Measurements from ENCODE around the gene ISOC1. TPM values are rescaled to one million over a fixed set of nuclear protein-coding genes. Genes with fewer than 3 reads are reported as not detected.
A peak's percentile ranks its signal among the peaks of the same experiment; 100 is the strongest.

The ISOC1 gene
- total RNA-seq, 1 experiment from 2014 or later: 21.1 TPM

- ChIA-PET POLR2A (ENCODE audit: low non-redundant PET) (no interaction called here), CTCF (no interaction called here)
- Histone ChIP-seq H3K27me3 (replicated peaks; ENCODE audit: insufficient read depth, low read depth, low read length, poor library complexity) (peaks cover 5% of the 10 kb centered on the region), H3K4me1 (ENCODE audit: insufficient read depth, low read length, poor library complexity, severe bottlenecking) (peaks cover 15% of the 10 kb centered on the region), H3K9me3 (ENCODE audit: low read depth, low read length, poor library complexity, severe bottlenecking) (no peaks in the 10 kb centered on the region), H3K36me3 (ENCODE audit: insufficient read depth, low read length, poor library complexity, severe bottlenecking) (no peaks in the 10 kb centered on the region), H3K27ac (ENCODE audit: low read depth, low read length, poor library complexity, severe bottlenecking) (no peak overlapping the region), H3K4me3 (ENCODE audit: low read depth, low read length, poor library complexity, severe bottlenecking) (no peak overlapping the region)
- DNase-seq (ENCODE audit: low spot score): peak; percentile 11
- no TSS peak for BruUV-seq (replicated peaks)
- TF ChIP-seq CTCF (conservative IDR thresholded peaks at IDR 0.05; ENCODE audit: low read depth, low read length) (no peak), EZH2 (IDR thresholded peaks at IDR 0.05; ENCODE audit: borderline replicate concordance, low read depth, low read length, poor library complexity, severe bottlenecking) (no peak)
- intact Hi-C loops (cut with micrococcal nuclease; ENCODE audit: unreplicated experiment): no loop called here
Measured at GRCh38 chr5:129096382-129096991, 1.9 kb downstream of the ISOC1 start.

GRCh38 chr5:129097498-129098296, 3.1 kb downstream of the ISOC1 start:
- ChIA-PET CTCF (no interaction called here), POLR2A (ENCODE audit: low non-redundant PET) (no interaction called here)
- Histone ChIP-seq H3K4me1 (ENCODE audit: insufficient read depth, low read length, poor library complexity, severe bottlenecking) (peaks cover 15% of the 10 kb centered on the region), H3K9me3 (ENCODE audit: low read depth, low read length, poor library complexity, severe bottlenecking) (no peaks in the 10 kb centered on the region), H3K27ac (ENCODE audit: low read depth, low read length, poor library complexity, severe bottlenecking) (no peak overlapping the region), H3K27me3 (replicated peaks; ENCODE audit: insufficient read depth, low read depth, low read length, poor library complexity) (no peaks in the 10 kb centered on the region), H3K36me3 (ENCODE audit: insufficient read depth, low read length, poor library complexity, severe bottlenecking) (no peaks in the 10 kb centered on the region), H3K4me3 (ENCODE audit: low read depth, low read length, poor library complexity, severe bottlenecking) (no peak overlapping the region)
- DNase-seq (ENCODE audit: low spot score): no peak
- no peak for TF ChIP-seq CTCF (conservative IDR thresholded peaks at IDR 0.05; ENCODE audit: low read depth, low read length)
- intact Hi-C loops (cut with micrococcal nuclease; ENCODE audit: unreplicated experiment): no loop called here
- no TSS peak for BruUV-seq (replicated peaks)

DNA sequence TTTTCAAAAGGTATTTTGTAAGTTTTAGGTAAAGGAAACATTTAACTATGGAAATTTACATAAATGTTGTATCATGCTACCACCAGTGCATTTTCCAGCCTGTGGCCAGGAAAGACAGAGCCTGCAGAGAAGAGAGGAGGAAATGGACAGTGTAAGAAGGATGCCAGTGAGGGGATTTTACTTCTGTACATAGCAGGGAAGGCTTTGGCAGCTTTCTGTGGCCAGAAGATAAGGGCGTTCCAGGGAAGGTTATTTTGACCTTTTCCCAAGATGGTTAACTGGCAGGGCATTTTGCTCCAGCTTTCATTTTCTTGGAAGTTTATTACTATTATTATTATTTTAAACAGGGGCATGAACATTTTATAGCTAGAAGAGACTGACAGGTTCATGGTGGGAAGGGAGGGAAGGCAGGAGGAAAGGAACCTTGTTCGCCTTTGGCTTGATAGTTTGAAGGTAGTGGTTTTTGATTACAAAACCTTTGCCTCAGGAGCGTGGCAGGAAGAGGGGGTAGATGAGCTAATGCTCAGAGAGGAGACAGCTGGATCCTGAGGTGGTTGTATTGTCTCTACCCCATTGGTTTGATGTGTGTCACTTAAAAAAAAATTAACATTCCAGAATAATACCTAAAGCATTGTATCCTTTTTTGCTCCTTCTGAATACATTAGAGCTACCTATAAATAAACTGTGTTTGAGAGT, 4.1 kb downstream of the ISOC1 start:
- no peak overlapping the region for H3K4me3 ChIP-seq (ENCODE audit: low read depth, low read length, poor library complexity, severe bottlenecking)
- H3K9me3 ChIP-seq (ENCODE audit: low read depth, low read length, poor library complexity, severe bottlenecking): no peaks in the 10 kb centered on the region
- intact Hi-C loops (cut with micrococcal nuclease; ENCODE audit: unreplicated experiment): no loop called here
- CTCF ChIA-PET: no interaction called here
- no peaks in the 10 kb centered on the region for H3K27me3 ChIP-seq (replicated peaks; ENCODE audit: insufficient read depth, low read depth, low read length, poor library complexity)
- no peak overlapping the region for H3K27ac ChIP-seq (ENCODE audit: low read depth, low read length, poor library complexity, severe bottlenecking)
- DNase-seq (ENCODE audit: low spot score): no peak
- TF ChIP-seq EZH2 (IDR thresholded peaks at IDR 0.05; ENCODE audit: borderline replicate concordance, low read depth, low read length, poor library complexity, severe bottlenecking) (no peak), CTCF (conservative IDR thresholded peaks at IDR 0.05; ENCODE audit: low read depth, low read length) (no peak)
- no peaks in the 10 kb centered on the region for H3K36me3 ChIP-seq (ENCODE audit: insufficient read depth, low read length, poor library complexity, severe bottlenecking)
- peaks cover 15% of the 10 kb centered on the region for H3K4me1 ChIP-seq (ENCODE audit: insufficient read depth, low read length, poor library complexity, severe bottlenecking)
- POLR2A ChIA-PET (ENCODE audit: low non-redundant PET): interaction anchor here (0.6 kb wide), 1 partner anchor 31 kb away, joined by 3 read pairs; no protein-coding TSS in a partner anchor
- no TSS peak for BruUV-seq (replicated peaks)

All from A673 (cell line).